Lung microvascular endothelial cell (primary cell): ENCODE results near the gene LRP1-AS. TPM values are rescaled to one million over a fixed set of nuclear protein-coding genes. Genes with fewer than 3 reads are reported as not detected.

ENCODE experiments used
- DNase-seq, 2 donors: peaks; one replicate each; pipeline versions ENCODE4 v3.0.0 to v3.0.0-alpha.2; 2010; ENCODE audit warnings: low read depth in 2 of 2
- total RNA-seq: library from RNA; depleted of rRNA; stranded (reverse); fragments of >200 nt; gene quantifications from 2 replicates; pipeline ENCODE4 v1.2.1, GENCODE V29; 2014

The LRP1-AS gene
- not detected in 2 replicates for total RNA-seq

DNA sequence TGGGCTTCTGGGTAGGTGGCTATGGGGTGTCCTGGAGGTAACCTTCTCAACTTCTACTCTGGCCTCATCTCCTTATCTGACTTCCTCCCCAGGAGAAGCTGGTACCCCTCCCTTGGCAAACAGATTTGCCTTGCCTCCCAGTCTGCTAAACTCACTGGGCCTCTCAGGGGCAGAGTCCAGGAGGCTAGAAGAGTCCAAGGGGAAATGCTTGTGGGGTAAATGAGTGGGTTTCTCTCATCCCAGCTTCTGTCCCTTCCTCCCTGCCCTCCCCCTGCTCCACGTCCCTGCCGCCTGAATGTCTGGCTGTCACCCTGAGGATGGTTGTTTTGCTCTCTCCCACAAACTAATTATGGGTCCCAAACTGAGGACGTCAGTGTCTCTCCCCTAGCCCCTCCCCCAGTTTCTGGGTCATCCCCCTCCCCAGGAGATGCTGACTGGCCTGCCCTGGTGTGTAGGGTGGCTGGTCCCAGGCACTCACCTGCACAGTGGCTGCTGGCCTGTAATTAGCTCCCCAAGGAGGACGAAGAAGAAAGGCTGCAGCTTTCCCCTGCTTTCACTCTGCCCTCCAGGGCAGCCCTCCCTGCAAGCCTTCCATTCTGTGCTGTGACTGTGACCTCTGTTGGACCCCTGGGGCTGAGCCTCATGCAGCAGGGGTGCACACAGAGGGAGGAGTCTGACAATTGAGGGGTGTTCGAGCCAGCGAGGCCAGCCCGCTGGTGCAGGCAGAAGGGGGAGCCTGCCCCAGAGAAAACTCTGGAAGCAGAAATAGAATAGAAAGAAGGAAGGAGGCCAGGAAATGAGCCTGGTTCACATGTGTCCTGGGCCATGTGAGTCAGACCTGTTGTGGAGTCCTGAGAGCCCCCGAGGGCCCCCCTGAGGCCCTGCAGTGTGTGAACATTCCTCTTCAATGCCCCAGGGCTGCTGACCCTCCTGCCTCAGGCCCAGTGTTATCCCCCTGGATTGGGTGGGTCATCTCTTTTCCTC, at the start of gene LRP1-AS:
Gene LRP1-AS, minus strand, starts transcription at position 659 of the 984 bp plus-strand sequence.
- DNase-seq = peak; percentile 26 to 46

DNA sequence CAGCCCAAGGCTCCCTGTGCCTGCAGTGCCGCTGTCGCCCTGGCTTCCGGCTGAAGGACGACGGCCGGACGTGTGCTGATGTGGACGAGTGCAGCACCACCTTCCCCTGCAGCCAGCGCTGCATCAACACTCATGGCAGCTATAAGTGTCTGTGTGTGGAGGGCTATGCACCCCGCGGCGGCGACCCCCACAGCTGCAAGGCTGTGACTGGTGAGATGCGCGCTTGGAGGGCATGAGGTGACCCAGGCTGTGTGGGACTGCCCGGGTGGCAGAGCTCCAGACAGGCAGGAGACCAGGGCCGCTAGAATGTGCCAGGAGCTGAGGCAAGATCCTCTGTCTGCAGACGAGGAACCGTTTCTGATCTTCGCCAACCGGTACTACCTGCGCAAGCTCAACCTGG, 49.5 kb upstream of the LRP1-AS start:
- DNase-seq = no peak

DNA sequence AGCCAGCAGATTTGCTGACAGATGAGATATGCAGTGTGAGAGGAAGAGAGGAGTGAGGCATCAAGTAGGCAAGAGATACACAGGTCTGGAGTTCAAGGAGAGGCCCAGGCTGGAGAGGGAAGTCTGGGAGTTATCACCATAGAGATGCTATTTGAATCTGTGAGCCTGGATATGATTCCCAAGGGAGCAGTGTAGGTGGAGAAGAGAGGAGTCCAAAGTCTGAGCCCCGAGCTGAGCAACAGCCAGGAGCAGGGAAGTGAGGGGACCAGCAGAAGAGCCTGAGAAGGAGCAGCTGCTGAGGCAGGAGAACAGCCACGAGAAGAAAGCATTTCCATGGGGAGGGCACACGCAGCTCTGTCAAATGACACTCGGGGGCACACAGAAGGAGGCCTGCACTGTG, 49.0 kb upstream of the LRP1-AS start:
- no peak for DNase-seq

DNA sequence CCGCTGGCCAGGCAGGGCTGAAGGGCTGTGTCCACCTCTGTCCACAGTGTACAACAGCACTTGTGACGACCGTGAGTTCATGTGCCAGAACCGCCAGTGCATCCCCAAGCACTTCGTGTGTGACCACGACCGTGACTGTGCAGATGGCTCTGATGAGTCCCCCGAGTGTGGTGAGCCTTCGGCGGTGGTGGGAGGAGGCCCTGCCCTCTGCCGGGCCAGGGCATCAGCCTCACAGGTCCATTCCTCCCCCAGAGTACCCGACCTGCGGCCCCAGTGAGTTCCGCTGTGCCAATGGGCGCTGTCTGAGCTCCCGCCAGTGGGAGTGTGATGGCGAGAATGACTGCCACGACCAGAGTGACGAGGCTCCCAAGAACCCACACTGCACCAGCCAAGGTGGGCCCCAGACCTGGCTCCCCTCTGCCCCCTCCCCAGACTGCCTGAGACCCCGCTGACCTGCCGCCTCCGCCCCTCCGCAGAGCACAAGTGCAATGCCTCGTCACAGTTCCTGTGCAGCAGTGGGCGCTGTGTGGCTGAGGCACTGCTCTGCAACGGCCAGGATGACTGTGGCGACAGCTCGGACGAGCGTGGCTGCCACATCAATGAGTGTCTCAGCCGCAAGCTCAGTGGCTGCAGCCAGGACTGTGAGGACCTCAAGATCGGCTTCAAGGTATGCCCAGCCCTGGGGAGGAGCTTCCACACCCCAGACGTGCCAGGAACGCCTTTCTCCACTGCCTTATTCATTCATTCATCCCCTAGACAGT, 48.4 kb upstream of the LRP1-AS start:
- DNase-seq = no peak

DNA sequence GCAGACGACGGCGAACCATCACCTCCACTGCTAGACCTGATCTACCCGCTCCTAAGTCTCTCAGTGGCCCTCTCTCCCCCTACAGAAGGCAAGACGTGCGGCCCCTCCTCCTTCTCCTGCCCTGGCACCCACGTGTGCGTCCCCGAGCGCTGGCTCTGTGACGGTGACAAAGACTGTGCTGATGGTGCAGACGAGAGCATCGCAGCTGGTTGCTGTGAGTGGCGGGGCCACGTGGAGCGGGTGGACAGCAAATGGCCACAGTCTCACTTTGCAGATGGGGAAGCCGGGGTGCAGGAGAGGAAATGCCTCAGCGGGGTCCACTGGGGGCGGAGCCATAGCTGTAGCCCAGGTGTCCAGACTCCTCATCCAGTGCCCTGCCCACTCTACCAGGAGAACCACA, 47.8 kb upstream of the LRP1-AS start:
- no peak for DNase-seq

DNA sequence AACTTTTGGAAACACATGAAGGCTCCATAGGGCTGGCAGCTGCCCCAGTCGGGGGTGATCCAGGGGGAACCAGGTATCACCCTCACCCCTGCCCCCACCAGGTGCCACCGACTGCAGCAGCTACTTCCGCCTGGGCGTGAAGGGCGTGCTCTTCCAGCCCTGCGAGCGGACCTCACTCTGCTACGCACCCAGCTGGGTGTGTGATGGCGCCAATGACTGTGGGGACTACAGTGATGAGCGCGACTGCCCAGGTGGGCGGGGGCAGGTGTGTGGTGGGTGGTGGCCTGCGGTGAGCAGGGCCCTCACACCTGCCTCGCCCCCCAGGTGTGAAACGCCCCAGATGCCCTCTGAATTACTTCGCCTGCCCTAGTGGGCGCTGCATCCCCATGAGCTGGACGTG, 46.8 kb upstream of the LRP1-AS start:
- DNase-seq = no peak

DNA sequence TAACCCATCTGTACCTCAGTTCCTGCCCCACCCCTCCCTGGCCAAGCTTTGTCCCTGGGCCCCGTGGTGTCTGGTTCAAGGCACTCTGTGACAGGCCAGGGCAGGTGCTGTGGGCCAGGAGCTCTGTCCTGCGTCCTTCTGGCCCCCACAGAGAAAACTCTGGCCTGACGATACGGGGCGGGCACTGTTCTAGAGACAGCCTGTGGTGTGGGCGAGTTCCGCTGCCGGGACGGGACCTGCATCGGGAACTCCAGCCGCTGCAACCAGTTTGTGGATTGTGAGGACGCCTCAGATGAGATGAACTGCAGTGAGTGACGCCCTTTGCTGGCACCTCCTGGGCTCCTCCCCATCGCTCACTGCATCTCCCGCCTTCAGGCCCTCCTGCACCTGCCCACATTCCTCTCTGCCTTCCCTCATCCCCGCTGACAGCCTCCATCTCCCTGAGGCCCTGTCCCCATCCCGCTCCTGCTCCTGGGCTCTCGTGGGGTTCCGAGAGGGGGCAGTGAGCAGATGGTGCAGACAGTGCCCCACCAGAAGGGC, 46.4 kb upstream of the LRP1-AS start:
- no peak for DNase-seq

DNA sequence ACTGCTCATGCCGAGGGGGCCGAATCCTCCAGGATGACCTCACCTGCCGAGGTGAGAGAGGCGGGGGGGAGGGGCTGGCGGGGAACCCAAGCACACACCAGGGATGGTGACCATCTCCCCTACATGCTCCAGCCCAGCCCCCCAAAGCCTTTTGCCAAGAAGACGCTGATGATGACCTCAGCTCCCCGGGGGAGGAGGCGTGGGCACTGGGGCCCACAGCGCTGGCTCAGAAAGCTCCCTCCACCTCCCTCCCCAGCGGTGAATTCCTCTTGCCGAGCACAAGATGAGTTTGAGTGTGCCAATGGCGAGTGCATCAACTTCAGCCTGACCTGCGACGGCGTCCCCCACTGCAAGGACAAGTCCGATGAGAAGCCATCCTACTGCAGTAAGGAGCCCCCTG, 45.5 kb upstream of the LRP1-AS start:
- DNase-seq = no peak

DNA sequence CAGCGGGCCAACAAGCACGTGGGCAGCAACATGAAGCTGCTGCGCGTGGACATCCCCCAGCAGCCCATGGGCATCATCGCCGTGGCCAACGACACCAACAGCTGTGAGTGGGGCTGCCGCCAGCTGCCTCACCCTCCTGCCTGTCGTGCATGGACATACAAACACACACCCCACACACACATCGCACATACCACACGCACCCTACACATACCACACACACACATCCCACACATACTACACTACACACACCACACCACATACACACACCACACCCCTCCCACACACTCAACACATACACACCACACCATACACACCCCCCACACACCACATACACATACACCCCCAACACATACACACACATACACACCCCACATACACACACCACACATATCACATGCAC, 44.0 kb upstream of the LRP1-AS start:
- no peak for DNase-seq

DNA sequence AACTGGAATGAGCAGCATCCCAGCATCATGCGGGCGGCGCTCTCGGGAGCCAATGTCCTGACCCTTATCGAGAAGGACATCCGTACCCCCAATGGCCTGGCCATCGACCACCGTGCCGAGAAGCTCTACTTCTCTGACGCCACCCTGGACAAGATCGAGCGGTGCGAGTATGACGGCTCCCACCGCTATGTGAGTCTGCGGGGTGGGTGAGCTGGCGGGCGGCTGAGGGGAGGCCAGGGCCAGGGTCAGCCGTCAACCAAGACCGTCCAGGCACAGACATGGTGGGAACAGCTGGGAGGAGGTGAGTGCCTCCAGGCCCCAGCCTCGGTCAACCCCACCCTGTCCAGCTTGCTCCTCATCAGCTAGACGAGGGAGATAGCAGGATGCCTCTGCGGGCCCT, 43.4 kb upstream of the LRP1-AS start:
- no peak for DNase-seq

DNA sequence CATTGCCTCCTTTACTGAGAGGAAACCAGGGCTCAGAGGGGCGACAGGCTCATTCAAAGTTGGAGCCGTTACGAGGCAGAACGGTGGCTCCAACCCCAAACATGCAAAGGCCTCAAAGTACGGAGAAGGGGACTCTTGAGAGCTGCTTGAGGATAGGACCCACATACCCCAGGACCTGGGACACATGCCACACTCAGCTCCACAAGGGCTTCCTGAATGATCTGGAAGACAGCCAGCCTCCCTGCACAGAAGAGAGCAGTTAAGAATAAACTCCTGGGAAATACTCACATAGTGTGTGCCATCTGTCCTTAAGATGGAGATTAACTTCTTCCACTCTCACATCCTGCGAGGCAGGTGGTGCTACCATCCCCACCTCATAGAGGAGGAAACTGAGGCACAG, 42.6 kb upstream of the LRP1-AS start:
- peak; percentile 37 to 43 for DNase-seq

DNA sequence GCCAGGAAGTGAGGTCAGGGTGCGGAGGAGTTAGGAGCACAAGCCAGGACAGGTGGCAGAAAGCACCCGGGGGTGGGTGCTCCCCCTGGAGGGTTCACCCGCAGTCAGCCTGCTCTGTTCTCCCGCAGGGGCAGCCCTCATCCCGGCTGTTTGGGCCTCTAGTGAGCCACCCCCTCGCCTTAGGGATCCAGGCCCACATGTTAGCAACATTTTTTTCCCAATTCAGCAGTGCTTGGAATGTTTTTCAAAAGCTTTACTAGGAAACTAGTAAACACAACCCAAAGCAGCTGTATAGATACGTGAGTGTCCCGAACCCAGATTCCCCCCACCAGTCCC, 40.6 kb upstream of the LRP1-AS start:
- no peak for DNase-seq

DNA sequence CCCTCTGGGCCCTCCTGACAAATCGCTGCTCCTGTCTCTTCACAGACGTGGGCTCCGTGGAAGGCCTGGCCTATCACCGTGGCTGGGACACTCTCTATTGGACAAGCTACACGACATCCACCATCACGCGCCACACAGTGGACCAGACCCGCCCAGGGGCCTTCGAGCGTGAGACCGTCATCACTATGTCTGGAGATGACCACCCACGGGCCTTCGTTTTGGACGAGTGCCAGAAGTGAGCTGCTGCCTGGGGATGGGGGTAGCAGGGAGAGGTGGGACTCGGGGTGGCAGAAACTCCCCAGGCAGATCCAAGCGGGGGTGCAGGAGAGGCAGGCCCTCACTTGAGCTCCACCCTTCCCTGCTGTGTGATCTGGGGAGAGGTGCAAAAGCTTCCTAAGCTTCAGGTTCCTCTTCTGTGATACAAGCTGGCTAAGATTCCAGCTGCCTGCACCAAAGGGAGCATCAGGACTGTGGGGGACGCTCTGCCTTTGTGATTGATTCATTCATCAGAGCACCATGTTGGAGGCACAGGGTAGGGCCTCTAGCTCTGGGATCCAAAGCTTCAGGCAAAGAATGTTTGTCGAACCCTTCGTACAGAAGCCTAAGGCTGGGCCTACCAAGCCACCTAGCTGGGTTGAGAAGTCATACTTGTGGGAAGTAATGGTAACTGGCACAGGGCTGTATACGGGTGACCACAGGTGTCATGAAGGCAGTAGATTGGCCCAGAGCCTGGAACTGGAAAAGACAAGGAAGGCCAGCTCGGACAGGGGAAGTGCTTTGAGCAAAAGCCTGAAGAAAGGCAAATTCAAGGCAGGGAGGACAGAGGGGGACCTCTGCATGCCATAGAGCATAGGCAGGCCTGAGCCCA, 40.0 kb upstream of the LRP1-AS start:
- no peak for DNase-seq

DNA sequence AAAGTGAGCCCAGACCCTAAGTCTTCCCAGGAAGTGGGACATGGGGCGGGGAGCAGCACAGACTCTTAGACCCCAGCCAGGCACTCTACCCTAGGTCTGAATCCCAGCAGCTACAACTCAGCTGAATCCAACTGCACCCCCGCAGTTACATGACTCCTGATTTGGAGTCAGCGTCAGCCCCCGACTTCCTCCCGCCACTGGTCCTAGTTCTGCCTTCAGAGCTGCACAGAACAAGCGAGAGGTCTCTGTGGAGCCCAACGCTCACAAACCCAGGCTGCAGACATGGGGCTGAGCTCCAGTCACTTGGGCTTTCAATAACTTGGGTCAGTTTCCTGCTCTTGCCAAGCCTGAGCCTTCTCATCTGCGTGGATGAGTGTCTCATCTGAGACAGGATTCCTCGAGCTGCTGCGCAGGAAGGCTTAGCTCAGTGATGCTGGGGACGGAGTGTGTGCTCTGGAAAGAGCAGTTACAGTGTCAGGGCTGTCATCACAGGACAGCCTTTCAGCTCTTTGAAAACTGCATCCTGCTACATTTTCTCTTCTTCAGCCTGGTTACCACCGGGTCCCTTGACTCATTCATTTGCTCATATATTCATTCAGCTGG, 38.6 kb upstream of the LRP1-AS start:
- DNase-seq = no peak

DNA sequence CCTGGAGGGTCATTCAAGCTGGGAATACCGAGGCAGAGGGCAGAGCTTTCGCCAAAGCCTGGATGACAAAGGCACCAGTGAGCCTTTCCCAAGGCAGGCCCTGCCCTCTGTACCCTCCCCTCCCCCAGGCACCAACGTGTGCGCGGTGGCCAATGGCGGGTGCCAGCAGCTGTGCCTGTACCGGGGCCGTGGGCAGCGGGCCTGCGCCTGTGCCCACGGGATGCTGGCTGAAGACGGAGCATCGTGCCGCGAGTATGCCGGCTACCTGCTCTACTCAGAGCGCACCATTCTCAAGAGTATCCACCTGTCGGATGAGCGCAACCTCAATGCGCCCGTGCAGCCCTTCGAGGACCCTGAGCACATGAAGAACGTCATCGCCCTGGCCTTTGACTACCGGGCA, 38.0 kb upstream of the LRP1-AS start:
- no peak for DNase-seq

DNA sequence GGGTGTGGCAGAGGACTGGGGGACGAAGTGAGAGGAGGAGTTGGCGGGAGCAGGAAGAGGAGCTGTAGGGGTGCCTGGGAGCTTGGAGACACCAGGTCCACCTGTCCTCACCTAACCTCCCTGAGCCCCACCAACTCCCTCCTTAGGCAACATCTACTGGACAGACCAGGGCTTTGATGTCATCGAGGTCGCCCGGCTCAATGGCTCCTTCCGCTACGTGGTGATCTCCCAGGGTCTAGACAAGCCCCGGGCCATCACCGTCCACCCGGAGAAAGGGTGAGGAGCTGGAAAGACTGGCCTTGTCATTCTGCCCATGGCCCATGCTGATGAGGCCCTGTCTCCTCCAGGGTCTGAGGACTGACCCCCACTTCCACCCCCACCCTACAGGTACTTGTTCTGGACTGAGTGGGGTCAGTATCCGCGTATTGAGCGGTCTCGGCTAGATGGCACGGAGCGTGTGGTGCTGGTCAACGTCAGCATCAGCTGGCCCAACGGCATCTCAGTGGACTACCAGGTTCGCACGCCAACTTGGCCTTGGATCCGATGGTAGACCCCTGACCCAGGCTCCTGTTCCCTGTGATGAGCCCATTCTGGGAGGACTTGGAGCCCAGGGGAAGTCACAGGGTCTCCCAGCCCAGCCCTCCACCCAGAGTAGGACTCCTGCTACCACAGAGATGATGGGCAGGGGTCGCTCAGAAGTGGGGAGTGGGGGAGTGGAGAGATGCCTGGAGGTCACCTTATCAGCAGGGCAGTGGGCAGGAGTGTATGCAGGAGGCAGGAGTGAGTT, 36.7 kb upstream of the LRP1-AS start:
- no peak for DNase-seq

DNA sequence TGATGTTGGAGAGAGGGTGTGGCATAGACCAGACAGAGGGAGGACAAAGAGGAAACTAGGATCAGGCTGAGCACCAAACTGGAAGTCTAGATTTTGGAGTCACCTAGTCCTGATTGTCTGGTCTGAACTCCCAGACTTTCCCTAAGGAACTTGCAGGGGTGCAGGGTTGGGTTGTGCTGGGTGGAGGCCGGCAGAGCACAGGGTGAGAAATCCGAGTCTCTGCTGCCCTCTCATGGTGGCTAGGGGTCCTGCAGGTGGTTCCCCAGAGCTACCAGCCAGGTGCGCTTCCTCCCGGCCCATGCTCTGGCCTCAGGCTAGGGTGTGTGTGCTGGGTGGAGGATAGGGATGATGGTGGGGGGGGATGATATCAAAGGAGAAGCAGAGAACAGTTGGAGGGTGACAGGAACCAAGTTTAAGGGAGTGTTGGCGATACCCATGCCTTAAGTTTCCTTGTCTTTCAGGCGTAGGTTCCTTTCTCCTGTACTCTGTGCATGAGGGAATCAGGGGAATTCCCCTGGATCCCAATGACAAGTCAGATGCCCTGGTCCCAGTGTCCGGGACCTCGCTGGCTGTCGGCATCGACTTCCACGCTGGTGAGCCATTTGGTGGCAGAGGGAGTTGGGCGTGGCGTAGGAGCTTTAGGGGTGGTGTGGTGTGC, 35.6 kb upstream of the LRP1-AS start:
- DNase-seq = peak; percentile 64 to 68

DNA sequence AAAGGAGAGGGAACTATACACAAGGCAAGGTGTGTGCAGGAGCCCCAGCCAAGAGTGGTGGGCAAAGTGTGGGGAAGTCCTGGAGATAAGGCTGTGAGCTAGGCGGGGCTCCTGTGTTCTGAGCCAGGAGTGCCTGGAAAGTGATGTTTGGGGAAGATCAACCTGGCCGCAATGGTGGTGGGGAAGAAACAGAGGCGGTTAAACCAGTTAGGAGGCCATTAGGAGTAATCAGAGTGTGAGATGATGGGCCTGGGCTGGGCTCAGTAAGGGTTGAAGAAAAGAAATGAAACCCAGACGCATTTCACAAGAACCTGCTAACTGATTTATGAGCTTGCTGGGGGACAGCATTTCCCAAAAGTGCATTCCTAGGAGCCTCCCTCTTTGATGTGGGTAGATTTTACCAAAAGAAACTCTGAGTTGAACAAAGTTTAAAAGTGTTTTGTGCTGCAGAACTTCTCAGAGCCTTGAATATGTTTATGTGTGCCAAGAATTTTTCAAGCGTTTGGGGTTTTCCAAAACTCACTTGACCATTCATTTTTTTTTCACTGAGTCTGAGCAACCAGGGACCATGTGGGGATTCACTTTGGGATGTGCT, 34.2 kb upstream of the LRP1-AS start:
- no peak for DNase-seq

DNA sequence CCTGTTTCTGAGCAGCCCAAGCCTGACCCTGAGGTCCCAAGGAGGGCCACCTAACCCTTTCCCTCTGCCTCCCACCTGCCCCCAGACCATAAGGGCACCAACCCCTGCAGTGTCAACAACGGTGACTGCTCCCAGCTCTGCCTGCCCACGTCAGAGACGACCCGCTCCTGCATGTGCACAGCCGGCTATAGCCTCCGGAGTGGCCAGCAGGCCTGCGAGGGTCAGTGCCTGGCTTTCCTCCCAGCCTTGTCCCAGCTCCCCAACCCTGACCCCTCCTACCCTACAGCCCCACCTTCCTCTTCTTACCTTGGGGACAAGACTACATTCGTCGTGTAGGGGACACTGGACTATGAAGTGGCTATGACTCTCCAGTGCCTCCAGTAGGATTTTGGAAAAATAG, 33.7 kb upstream of the LRP1-AS start:
- DNase-seq = no peak
